Coronary artery (tissue), 2 donors: ENCODE results near the gene MYO1D.

Source experiments
- DNase-seq: peaks from one replicate; pipeline ENCODE4 v3.0.0-alpha.2; 2017; ENCODE audit warnings: low spot score
- H3K27ac ChIP-seq, 2 donors: fragments of 200-600 bp; sonication (generic); one replicate each; pipeline ENCODE4 v1.5.1; 2016 to 2019
- H3K4me3 ChIP-seq: fragments of 200-600 bp; sonication (generic); 2 replicates; pipeline ENCODE4 v1.5.1; 2016; ENCODE audit warnings: mild to moderate bottlenecking, moderate library complexity
- TF ChIP-seq, protein P1 (sequence below): fragments of 200-600 bp; sonication (generic); IDR thresholded peaks from one replicate; pipeline ENCODE4 v1.5.1; 2019; ENCODE audit warnings: antibody characterized with exemption

The MYO1D gene

DNA sequence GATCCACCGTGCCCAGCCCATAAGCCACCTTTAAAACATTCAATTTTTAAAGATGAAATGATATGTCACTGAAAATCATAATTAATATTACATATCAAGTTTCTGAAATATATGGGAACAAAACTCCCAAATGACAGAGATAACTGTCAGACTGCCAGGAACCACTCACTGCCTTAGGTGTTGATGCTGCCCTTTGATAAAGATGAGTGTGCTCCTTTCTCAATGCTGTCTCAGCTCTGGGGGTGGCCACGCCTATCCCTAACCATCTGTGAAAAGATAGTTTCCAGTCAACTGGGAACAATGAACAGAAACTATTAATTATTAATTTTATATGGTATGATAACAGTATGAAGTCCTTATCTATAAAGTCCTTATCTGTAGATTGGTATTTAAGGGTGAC, 177.7 kb downstream of the MYO1D start:
- Histone ChIP-seq H3K27ac (no peak overlapping the region), H3K4me3 (no peak overlapping the region)
- TF ChIP-seq, protein P1, sequence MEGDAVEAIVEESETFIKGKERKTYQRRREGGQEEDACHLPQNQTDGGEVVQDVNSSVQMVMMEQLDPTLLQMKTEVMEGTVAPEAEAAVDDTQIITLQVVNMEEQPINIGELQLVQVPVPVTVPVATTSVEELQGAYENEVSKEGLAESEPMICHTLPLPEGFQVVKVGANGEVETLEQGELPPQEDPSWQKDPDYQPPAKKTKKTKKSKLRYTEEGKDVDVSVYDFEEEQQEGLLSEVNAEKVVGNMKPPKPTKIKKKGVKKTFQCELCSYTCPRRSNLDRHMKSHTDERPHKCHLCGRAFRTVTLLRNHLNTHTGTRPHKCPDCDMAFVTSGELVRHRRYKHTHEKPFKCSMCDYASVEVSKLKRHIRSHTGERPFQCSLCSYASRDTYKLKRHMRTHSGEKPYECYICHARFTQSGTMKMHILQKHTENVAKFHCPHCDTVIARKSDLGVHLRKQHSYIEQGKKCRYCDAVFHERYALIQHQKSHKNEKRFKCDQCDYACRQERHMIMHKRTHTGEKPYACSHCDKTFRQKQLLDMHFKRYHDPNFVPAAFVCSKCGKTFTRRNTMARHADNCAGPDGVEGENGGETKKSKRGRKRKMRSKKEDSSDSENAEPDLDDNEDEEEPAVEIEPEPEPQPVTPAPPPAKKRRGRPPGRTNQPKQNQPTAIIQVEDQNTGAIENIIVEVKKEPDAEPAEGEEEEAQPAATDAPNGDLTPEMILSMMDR: no peak
- no peak for DNase-seq

DNA sequence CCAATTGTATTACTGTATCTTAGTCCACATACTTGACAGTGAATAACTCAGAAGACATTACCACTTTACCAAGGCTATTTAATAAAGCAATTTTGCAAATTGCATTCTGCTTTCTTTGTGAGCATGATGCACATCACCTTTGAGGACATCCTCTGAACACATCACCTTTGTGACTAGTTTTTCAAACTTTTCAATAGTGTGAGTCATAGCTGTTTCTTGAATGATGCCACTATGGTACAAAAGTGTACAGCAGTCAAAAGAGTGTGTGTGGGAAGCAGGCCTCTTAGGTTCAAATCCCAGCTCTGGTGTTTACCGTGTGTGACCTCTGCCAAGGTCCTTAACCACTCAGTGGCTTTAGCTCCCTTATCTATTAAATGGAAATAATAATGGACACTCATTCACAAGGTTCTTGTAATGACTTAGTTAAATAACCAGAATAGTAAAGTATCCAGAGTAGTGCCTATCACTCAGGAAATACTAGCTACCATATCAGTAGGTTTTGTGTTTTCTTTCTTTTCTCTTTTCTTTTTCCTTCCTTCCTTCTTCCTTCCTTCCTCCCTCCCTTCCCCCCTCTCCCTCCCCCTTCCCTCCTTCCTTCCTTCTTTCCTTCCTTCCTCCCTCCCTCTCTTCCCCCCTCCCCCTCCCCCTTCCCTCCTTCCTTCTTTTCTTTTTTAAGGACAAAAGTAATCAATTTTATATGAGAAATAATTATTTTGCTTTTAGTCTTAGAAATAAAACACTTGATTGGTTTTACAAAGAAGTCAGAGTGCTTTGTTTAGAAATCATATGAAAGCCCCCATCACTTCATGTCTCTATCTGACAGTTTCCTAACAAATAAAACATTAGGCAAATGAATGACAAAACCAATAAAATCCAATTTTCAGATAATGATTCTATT, 178.9 kb downstream of the MYO1D start:
- TF ChIP-seq, protein P1: no peak
- Histone ChIP-seq H3K4me3 (no peak overlapping the region), H3K27ac (no peak overlapping the region)
- DNase-seq: no peak

DNA sequence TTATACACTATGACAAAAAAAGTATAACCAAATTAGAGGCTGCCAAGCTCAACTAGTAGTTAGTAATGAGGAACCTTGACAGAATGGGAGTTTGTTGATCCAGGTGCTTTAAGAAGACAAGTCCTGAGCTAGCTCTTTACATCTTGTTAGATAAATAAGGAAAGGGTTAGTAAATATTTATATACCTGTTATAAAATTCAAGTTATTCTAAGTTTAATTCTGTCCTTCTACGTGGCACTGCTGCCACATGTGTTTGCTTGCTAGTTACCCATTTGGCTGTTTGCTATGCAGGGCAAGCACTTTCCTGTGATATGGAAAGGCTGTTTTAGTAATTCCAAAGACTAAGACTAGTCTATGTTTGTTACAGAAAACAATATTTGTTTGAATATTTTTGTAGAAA, 180.5 kb downstream of the MYO1D start:
- DNase-seq: no peak
- Histone ChIP-seq H3K4me3 (no peak overlapping the region), H3K27ac (no peak overlapping the region)
- TF ChIP-seq, protein P1: no peak

DNA sequence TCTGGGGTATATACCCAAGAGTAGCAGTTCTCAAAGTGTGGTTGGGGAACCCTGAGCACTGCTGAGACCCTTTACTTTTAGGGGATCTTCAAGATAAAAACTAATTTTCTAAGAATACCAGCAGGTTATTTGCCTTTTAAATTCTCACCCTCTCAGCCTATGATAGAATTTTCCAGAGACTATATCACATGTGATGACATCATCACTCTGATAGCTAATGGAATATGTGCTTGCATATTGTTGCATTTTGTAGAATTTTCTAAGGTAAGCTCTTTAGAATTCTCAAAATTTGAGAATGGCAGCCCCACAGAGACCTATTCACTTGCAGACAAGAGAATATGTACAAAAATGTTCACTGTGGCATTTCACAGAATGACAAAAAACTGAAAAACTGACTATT, 181.1 kb downstream of the MYO1D start:
- no peak overlapping the region for H3K27ac ChIP-seq
- TF ChIP-seq, protein P1: no peak
- no peak overlapping the region for H3K4me3 ChIP-seq

DNA sequence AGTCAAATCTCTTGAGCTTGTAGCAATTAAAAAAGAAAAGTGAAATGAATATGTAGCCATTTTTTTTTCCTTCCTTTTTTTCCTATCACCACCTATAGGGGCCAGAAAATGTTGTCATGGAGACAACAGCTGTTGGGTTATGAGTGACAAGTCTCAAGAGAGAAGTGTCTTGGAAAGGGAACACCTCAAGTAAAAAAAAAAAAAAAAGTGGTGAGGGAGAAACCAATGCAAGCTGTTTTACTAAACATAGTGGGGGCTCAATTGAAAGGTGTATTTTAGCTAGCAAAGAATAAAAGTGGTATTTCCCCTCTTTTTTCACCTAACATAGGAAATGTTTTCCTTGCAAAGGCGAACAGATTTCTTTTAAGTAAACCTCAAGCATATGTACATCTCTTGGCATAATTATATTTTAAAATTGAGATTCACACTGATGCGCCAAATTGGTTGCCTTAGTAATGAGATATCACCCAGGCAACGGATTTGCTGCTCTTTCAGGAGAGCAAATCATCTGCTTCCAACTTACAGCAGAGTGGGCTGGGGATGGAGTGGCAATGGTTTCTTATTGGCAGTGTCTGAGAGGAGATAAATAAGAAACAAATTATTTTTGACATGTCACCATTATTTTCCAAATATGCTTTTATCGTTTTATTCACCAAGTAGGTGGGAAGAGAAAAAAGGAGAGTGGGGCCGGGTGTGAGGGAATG, 183.6 kb downstream of the MYO1D start:
- no peak for DNase-seq
- TF ChIP-seq, protein P1: no peak
- Histone ChIP-seq H3K4me3 (no peak overlapping the region), H3K27ac (no peak overlapping the region)

More for the DNA sequence above, 181.1 kb downstream of the MYO1D start:
- no peak for DNase-seq

DNA sequence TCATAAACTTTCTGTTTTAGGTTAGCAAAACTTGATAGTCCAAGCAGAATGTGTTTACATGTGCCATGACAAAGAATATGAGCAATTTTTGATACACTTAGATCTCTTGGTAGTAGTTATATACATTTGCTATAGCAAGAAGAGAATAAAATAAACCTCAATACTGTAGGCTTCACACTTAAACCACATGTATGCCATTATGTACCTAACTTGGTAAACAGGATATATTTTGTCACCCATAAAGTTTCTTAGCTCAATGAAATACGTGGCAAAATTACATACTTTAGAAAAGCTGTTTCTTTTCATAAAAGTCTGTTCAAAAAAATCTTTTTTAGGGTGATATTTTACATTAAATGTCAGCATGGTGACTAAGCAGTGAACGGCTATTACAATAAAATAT, 184.7 kb downstream of the MYO1D start:
- TF ChIP-seq, protein P1: no peak
- no peak for DNase-seq
- no peak overlapping the region for H3K4me3 ChIP-seq
- no peak overlapping the region for H3K27ac ChIP-seq

DNA sequence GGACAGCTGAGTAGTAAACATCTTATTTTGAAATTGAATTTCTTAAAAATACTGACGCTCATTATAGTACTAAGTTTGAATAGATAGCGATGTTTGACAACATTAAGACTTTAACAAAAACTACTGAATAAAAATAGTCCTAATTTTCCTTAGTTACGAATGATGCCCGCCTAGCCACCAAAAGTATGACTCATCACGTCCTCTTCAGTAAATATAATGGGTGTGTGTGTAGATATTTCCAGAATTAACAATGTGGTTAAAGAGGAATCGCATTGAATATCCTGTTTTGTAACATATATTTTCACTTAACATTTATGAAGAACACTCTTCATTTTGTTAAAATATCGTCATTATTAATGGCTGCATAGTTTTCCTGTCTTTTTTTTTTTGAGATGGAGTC, 187.6 kb downstream of the MYO1D start:
- no peak for DNase-seq
- TF ChIP-seq, protein P1: no peak
- Histone ChIP-seq H3K27ac (no peak overlapping the region), H3K4me3 (no peak overlapping the region)
